ENCODE measurements around the gene ATP8B1.

- no peak for TF ChIP-seq ARNTL (CRISPR knock-in tag; IDR thresholded peaks at IDR 0.05; ENCODE audit: borderline replicate concordance, low read depth)
- TF ChIP-seq TSHZ2 (CRISPR knock-in tag; IDR thresholded peaks at IDR 0.05): no peak
- no peak for TF ChIP-seq ZFP3 (CRISPR knock-in tag; IDR thresholded peaks at IDR 0.05)
- no peak for TF ChIP-seq OSR1 (CRISPR knock-in tag; IDR thresholded peaks at IDR 0.05)
- TF ChIP-seq, protein P1, sequence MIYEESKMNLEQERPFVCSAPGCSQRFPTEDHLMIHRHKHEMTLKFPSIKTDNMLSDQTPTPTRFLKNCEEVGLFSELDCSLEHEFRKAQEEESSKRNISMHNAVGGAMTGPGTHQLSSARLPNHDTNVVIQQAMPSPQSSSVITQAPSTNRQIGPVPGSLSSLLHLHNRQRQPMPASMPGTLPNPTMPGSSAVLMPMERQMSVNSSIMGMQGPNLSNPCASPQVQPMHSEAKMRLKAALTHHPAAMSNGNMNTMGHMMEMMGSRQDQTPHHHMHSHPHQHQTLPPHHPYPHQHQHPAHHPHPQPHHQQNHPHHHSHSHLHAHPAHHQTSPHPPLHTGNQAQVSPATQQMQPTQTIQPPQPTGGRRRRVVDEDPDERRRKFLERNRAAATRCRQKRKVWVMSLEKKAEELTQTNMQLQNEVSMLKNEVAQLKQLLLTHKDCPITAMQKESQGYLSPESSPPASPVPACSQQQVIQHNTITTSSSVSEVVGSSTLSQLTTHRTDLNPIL (CRISPR knock-in tag; IDR thresholded peaks at IDR 0.05; ENCODE audit: low read depth): no peak
- no peak for TF ChIP-seq RARB (CRISPR knock-in tag; IDR thresholded peaks at IDR 0.05)
- no peak for TF ChIP-seq ZNF8 (CRISPR knock-in tag; IDR thresholded peaks at IDR 0.05)
These were observed 199.2 kb downstream of the ATP8B1 start for GRCh38 chr18:57603871-57604270.

All from SK-N-SH treated with all-trans-retinoic acid at 6 μM for 48 hours (cell line).